Smooth muscle cell (in vitro differentiated cells): Measurements from ENCODE around the gene SERF2. TPM values are rescaled to one million over a fixed set of nuclear protein-coding genes. Genes with fewer than 3 reads are reported as not detected.

Experiments used
- DNase-seq: peaks from one replicate; lab custom pipeline; 2025; ENCODE audit not compliant: unreplicated experiment; lab: John Stamatoyannopoulos, UW
- H2AFZ ChIP-seq: fragments of 200-600 bp; sonication (generic); 2 replicates; pipeline ENCODE4 v1.6.0; 2016; ENCODE audit warnings: antibody characterized with exemption, low read depth, mild to moderate bottlenecking
- H3F3A ChIP-seq: fragments of 200-600 bp; sonication (generic); 2 replicates; pipeline ENCODE4 v1.6.0; 2017; ENCODE audit warnings: antibody characterized with exemption, low read depth
- H3K27ac ChIP-seq: fragments of 200-600 bp; sonication (generic); 2 replicates; pipeline ENCODE4 v1.5.1; 2016; ENCODE audit warnings: low read depth, mild to moderate bottlenecking
- H3K27me3 ChIP-seq: fragments of 200-600 bp; sonication (generic); 2 replicates; pipeline ENCODE4 v1.6.1; 2016; ENCODE audit warnings: low read depth, mild to moderate bottlenecking
- H3K36me3 ChIP-seq: fragments of 200-600 bp; sonication (generic); 2 replicates; pipeline ENCODE4 v1.5.1; 2016; ENCODE audit warnings: low read depth
- H3K4me1 ChIP-seq: fragments of 200-600 bp; sonication (generic); 2 replicates; pipeline ENCODE4 v1.5.1; 2016; ENCODE audit warnings: low read depth
- H3K4me2 ChIP-seq: fragments of 200-600 bp; sonication (generic); 2 replicates; pipeline ENCODE4 v1.6.0; 2016; ENCODE audit warnings: mild to moderate bottlenecking
- H3K4me3 ChIP-seq: fragments of 200-600 bp; sonication (generic); 2 replicates; pipeline ENCODE4 v1.5.1; 2016; ENCODE audit warnings: mild to moderate bottlenecking
- H3K79me2 ChIP-seq: fragments of 200-600 bp; sonication (generic); 2 replicates; pipeline ENCODE4 v1.6.0; 2016; ENCODE audit warnings: low read depth, mild to moderate bottlenecking
- H3K9ac ChIP-seq: fragments of 200-600 bp; sonication (generic); 2 replicates; pipeline ENCODE4 v1.6.0; 2016; ENCODE audit warnings: low read depth
- H3K9me3 ChIP-seq: fragments of 200-600 bp; sonication (generic); replicated peaks from 2 replicates; pipeline ENCODE4 v1.5.1; 2016; ENCODE audit warnings: low read depth
- H4K20me1 ChIP-seq: fragments of 200-600 bp; sonication (generic); 2 replicates; pipeline ENCODE4 v1.6.0; 2016; ENCODE audit warnings: low read depth
- WGBS: methylation state at CpG from one replicate; pipeline ENCODE4 v1.1.7; 2016; ENCODE audit warnings: low lambda C conversion rate; 5-methylcytosine and 5-hydroxymethylcytosine counted together
- polyA plus RNA-seq: library from polyadenylated mRNA; unstranded; fragments of >200 nt; fragmentation: Nextera tagmentation; extraction: Ambion mirVana; gene quantifications from 2 replicates; pipeline ENCODE4 v1.2.1, GENCODE V29; 2016
- total RNA-seq: library from RNA; depleted of rRNA; stranded (reverse); fragments of >200 nt; gene quantifications from 2 replicates; pipeline ENCODE4 v1.2.3, GENCODE V29; 2014
- TF ChIP-seq, protein P1 (sequence below): fragments of 200-600 bp; sonication (generic); IDR thresholded peaks from 2 replicates; pipeline ENCODE4 v1.5.1; 2017; ENCODE audit warnings: borderline replicate concordance, mild to moderate bottlenecking, antibody characterized with exemption; ENCODE audit not compliant: insufficient read depth, poor library complexity, severe bottlenecking

The SERF2 gene
- total and polyA plus RNA-seq, 2 experiments from 2014 or later: 1,247 to 2,420 TPM

DNA sequence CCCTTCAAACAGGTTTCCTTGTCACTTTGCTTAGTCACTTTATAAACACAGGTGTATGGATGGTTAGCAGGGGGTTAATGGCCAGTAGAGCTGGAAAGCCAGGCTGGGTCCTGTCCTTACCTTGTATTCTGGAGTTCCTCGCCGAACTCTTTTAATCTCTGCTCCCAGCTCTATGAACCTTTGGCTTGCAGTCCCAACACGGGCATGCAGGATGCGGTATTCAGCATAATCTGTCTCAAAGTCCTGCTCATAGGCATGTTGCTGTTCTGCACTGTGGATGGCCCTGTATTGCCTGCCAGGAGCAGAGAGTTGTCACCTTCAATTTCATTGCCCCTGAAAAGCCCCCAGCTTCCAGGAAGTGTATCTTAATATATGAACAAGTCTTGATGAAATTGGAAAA lies 18.1 kb upstream of the SERF2 start:
- H3K36me3 ChIP-seq: peaks cover 27% of the 10 kb centered on the region
- peaks cover 40% of the 10 kb centered on the region for H4K20me1 ChIP-seq
- no peaks in the 10 kb centered on the region for H3K9me3 ChIP-seq
- DNase-seq: no peak
- H3K27ac ChIP-seq: no peak overlapping the region
- H3K27me3 ChIP-seq: no peaks in the 10 kb centered on the region
- no peaks in the 10 kb centered on the region for H3K79me2 ChIP-seq
- H3K4me3 ChIP-seq: no peak overlapping the region
- H3K4me1 ChIP-seq: peaks cover 4% of the 10 kb centered on the region
- no peak overlapping the region for H2AFZ ChIP-seq
- H3F3A ChIP-seq: peaks cover 56% of the 10 kb centered on the region
- H3K9ac ChIP-seq: no peak overlapping the region
- WGBS: 86% methylated on average over 4 of the region's 4 CpGs
- no peak overlapping the region for H3K4me2 ChIP-seq
- TF ChIP-seq, protein P1, sequence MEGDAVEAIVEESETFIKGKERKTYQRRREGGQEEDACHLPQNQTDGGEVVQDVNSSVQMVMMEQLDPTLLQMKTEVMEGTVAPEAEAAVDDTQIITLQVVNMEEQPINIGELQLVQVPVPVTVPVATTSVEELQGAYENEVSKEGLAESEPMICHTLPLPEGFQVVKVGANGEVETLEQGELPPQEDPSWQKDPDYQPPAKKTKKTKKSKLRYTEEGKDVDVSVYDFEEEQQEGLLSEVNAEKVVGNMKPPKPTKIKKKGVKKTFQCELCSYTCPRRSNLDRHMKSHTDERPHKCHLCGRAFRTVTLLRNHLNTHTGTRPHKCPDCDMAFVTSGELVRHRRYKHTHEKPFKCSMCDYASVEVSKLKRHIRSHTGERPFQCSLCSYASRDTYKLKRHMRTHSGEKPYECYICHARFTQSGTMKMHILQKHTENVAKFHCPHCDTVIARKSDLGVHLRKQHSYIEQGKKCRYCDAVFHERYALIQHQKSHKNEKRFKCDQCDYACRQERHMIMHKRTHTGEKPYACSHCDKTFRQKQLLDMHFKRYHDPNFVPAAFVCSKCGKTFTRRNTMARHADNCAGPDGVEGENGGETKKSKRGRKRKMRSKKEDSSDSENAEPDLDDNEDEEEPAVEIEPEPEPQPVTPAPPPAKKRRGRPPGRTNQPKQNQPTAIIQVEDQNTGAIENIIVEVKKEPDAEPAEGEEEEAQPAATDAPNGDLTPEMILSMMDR: no peak

DNA sequence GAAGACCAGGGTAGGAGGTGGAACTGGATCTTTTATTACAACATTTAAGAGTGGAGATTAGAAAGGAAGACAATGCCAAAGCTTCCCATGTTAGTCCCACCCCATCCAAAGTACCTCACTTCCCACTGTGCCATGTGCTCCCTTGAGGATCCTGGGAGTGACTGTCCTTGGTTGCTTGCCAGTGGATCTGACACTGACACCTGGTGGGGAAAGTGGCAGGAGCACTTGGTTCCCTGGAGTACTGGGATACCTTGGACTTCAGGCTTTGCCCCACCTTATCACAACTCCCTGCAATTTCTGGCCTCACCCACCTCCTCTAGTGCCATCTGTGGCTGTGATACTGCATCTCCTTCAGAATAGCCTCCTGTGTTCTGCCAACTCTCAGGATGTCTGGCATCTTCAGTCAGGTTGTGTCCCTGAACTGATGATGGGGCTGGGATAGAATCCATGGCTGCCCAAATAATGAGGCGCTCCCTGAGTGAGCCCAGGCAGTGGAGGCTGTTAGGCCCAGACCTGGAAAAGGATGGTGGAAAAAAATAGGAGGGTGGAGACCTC lies 16.6 kb upstream of the SERF2 start:
- TF ChIP-seq, protein P1: no peak
- H3K9ac ChIP-seq: no peak overlapping the region
- no peak overlapping the region for H3K27ac ChIP-seq
- H2AFZ ChIP-seq: no peak overlapping the region
- no peaks in the 10 kb centered on the region for H3K9me3 ChIP-seq
- no peaks in the 10 kb centered on the region for H3K27me3 ChIP-seq
- H3K36me3 ChIP-seq: peaks cover 20% of the 10 kb centered on the region
- H3F3A ChIP-seq: peaks cover 45% of the 10 kb centered on the region
- H3K4me3 ChIP-seq: peak overlapping the region; percentile 67
- WGBS: 95% methylated on average over 1 of the region's 1 CpG
- DNase-seq: no peak
- peaks cover 26% of the 10 kb centered on the region for H4K20me1 ChIP-seq
- no peaks in the 10 kb centered on the region for H3K79me2 ChIP-seq
- no peak overlapping the region for H3K4me2 ChIP-seq
- peaks cover 4% of the 10 kb centered on the region for H3K4me1 ChIP-seq

DNA sequence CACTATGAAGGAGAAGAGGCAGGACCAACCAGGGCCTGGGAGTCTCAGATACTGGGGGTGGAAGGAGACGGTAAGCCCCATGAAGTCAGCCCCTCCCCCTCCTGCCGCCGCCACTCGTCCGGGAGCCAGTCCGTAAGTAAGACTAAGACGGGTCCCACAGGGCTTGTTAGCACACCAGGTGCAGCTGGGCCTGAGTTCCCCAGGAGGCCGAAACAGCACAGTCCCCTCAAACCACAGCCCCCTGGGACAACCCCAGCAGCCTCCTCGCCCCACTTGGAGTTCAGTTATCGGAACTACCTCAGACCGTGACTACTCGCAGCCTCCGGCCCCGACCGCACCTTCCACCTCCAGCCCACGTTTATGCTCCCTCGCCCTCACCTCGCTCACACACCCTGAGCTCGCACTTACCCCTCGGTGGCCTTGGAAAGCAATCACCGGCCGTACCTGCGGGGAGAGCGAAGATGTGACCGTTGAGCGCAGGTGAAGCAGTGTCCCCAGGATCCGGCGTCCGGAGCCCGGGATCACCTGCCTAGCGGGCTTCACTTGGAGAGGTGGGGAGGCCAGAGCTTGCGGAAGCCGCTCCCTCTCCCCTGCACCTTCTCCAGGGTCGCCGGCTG lies 15.9 kb upstream of the SERF2 start:
- TF ChIP-seq, protein P1: no peak
- H3K27me3 ChIP-seq: no peaks in the 10 kb centered on the region
- H3K79me2 ChIP-seq: no peaks in the 10 kb centered on the region
- H3K36me3 ChIP-seq: peaks cover 12% of the 10 kb centered on the region
- H2AFZ ChIP-seq: no peak overlapping the region
- 5% methylated on average over 35 of the region's 35 CpGs for WGBS
- peak overlapping the region; percentile 67 for H3K4me3 ChIP-seq
- no peak for DNase-seq
- H3K4me1 ChIP-seq: peaks cover 4% of the 10 kb centered on the region
- H3K9me3 ChIP-seq: no peaks in the 10 kb centered on the region
- peaks cover 39% of the 10 kb centered on the region for H3F3A ChIP-seq
- no peak overlapping the region for H3K27ac ChIP-seq
- peaks cover 19% of the 10 kb centered on the region for H4K20me1 ChIP-seq
- H3K4me2 ChIP-seq: peak overlapping the region; percentile 88
- no peak overlapping the region for H3K9ac ChIP-seq
